Measurements from ENCODE around the gene ZDHHC6. TPM values are rescaled to one million over a fixed set of nuclear protein-coding genes. Genes with fewer than 3 reads are reported as not detected.
A peak's percentile ranks its signal among the peaks of the same experiment; 100 is the strongest.

The ZDHHC6 gene
- total RNA-seq (2014; rRNA removed; shearing (Covaris generic)) (29.9 and 31.5 TPM in 2 replicates), total RNA-seq (2022) (33.1 and 33.8 TPM in 2 replicates), Bru-seq, nascent RNA (percentile 81 among the genes with signal in this experiment), BruChase-seq, experiment 1, labeled RNA remaining after a 6-hour chase (percentile 70 among the genes with signal in this experiment), BruChase-seq, experiment 2, labeled RNA remaining after a 2-hour chase (percentile 85 among the genes with signal in this experiment)
- long read RNA-seq, transcript ZDHHC6-202 (11 exons, 2,170 nt): major isoform, 23 of 64 reads
- long read RNA-seq, partial matches to known transcripts: 2 of 64 reads
- long read RNA-seq, other reads (novel, unspliced or antisense): 37 of 64 reads

- ChIA-PET POLR2A (interaction anchor here (0.6 to 1.6 kb wide), 6 partner anchors 12 to 259 kb away, joined by 3 to 5 read pairs (median 4); no protein-coding TSS in a partner anchor), CTCF (ENCODE audit: unreplicated experiment) (interaction anchor here (1.1 kb wide), 1 partner anchor 72 kb away, joined by 3 read pairs; no protein-coding TSS in a partner anchor)
- peaks cover 30% of the 10 kb centered on the region for H3K4me1 ChIP-seq (ENCODE audit: insufficient read depth, low read length, poor library complexity, severe bottlenecking)
- no peaks in the 10 kb centered on the region for H3K9me3 ChIP-seq (ENCODE audit: low read length)
- peaks cover 63% of the 10 kb centered on the region for H3K36me3 ChIP-seq (ENCODE audit: insufficient read depth, low read length)
- peak within 1 kb of the TSS; percentile 96 for H2AFZ ChIP-seq (ENCODE audit: low read length)
- H3K27ac ChIP-seq (ENCODE audit: low read depth, low read length, poor library complexity, severe bottlenecking): peak within 1 kb of the TSS; percentile 59
- H3K79me2 ChIP-seq (ENCODE audit: insufficient read depth, low read depth, low read length): peaks cover 72% of the 10 kb centered on the region
- BruUV-seq (replicated peaks): no TSS peak
- H3K9me2 ChIP-seq (ENCODE audit: insufficient read depth, low read length): no peaks in the 10 kb centered on the region
- no peak for TF ChIP-seq EZH2phosphoT487 (IDR thresholded peaks at IDR 0.05; ENCODE audit: borderline replicate concordance, low read depth, low read length)
- peak; percentile 42 for TF ChIP-seq CTCF (conservative IDR thresholded peaks at IDR 0.05; ENCODE audit: low read length)
- intact Hi-C loops (cut with micrococcal nuclease; ENCODE audit: unreplicated experiment): loop anchor here (2.0 to 5.0 kb wide), 2 partner anchors 70 to 265 kb away; partner anchors contain the start of gene GPAM
- peak within 1 kb of the TSS; percentile 84 for H3K4me2 ChIP-seq (ENCODE audit: low read length)
- peaks cover 21% of the 10 kb centered on the region; the same call in 1 of the 2 replicates for H4K20me1 ChIP-seq (ENCODE audit: insufficient read depth, low read length)
- DNase-seq (ENCODE audit: low spot score): peak; percentile 88
- H3K4me3 ChIP-seq (ENCODE audit: low read depth, low read length, poor library complexity, severe bottlenecking): peak within 1 kb of the TSS; percentile 100
Measured at GRCh38 chr10:112446855-112447619, at the start of gene ZDHHC6, which contains the start of gene VTI1A. Gene ZDHHC6, minus strand, starts transcription at chr10:112446914. Its CDS starts 1,478 bp downstream, at chr10:112445436. Gene VTI1A, plus strand, starts transcription at chr10:112447215. Its CDS starts 159 bp downstream, at chr10:112447374.

GRCh38 chr10:112492736-112493135 lies 46.0 kb upstream of the ZDHHC6 start:
- TF ChIP-seq EZH2phosphoT487 (IDR thresholded peaks at IDR 0.05; ENCODE audit: borderline replicate concordance, low read depth, low read length): no peak
- TF ChIP-seq CTCF (conservative IDR thresholded peaks at IDR 0.05; ENCODE audit: low read length): no peak
- H3K4me2 ChIP-seq (ENCODE audit: low read length): no peak overlapping the region
- H3K9me3 ChIP-seq (ENCODE audit: low read length): no peaks in the 10 kb centered on the region
- H3K4me3 ChIP-seq (ENCODE audit: low read depth, low read length, poor library complexity, severe bottlenecking): no peak overlapping the region
- no peaks in the 10 kb centered on the region for H3K79me2 ChIP-seq (ENCODE audit: insufficient read depth, low read depth, low read length)
- no peak overlapping the region for H2AFZ ChIP-seq (ENCODE audit: low read length)
- no peaks in the 10 kb centered on the region for H4K20me1 ChIP-seq (ENCODE audit: insufficient read depth, low read length)
- ChIA-PET POLR2A (no interaction called here), CTCF (ENCODE audit: unreplicated experiment) (no interaction called here)
- intact Hi-C loops (cut with micrococcal nuclease; ENCODE audit: unreplicated experiment): no loop called here
- no peaks in the 10 kb centered on the region for H3K9me2 ChIP-seq (ENCODE audit: insufficient read depth, low read length)
- no peak for DNase-seq (ENCODE audit: low spot score)
- no TSS peak for BruUV-seq (replicated peaks)
- no peaks in the 10 kb centered on the region for H3K36me3 ChIP-seq (ENCODE audit: insufficient read depth, low read length)
- H3K4me1 ChIP-seq (ENCODE audit: insufficient read depth, low read length, poor library complexity, severe bottlenecking): no peaks in the 10 kb centered on the region
- H3K27ac ChIP-seq (ENCODE audit: low read depth, low read length, poor library complexity, severe bottlenecking): no peak overlapping the region
